Measurements from ENCODE around the gene TNN. TPM values are rescaled to one million over a fixed set of nuclear protein-coding genes. Genes with fewer than 3 reads are reported as not detected.

TNN gene
- total and polyA plus RNA-seq, 7 experiments from 2014 or later, result not detected

DNA sequence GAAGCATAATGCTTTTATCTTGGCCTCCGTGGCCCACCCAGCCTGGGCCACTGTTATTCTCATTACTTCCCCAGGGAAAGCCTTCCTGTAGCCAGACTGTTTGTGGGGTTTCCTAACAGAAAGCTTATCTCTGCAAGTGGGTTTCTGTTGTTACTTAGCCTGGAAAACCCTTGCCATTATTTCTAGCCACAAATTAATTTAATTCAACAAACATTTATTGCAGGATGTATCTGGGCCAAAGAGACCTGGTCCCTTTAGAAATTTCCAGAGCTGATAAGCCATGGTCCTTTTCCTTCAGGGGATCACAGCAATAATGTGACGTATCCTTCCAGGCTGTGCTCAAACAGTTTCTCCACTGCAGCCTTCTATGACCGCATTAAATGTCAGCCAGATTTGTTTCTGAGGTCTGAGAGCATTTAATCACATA, 20.9 kb downstream of the TNN start:
- Mint-ChIP-seq H3K27me3 (peaks cover 0 to 14% (median 0%) of the 10 kb centered on the region in 5 donors), H3K4me3 (no peak overlapping the region), H3K27ac (no peak overlapping the region), H3K9me3 (no peaks in the 10 kb centered on the region), H3K36me3 (no peaks in the 10 kb centered on the region), H3K4me1 (no peaks in the 10 kb centered on the region)
- intact Hi-C loops (cut with micrococcal nuclease), result no loop called here
- H3K36me3 ChIP-seq (ENCODE audit: control insufficient read depth in 2 of 3, insufficient read depth in 3 of 3, low read length in 3 of 3), result no peaks in the 10 kb centered on the region
- H3K27ac ChIP-seq (ENCODE audit: low read depth, low read length), result no peak overlapping the region
- no peaks in the 10 kb centered on the region for H3K27me3 ChIP-seq (ENCODE audit: control insufficient read depth in 2 of 2, insufficient read depth in 2 of 2, low read length in 2 of 2)
- ChIA-PET POLR2A (no interaction called here), CTCF (no interaction called here)
- ATAC-seq (no peak), DNase-seq (no peak)
- no peaks in the 10 kb centered on the region for H3K9me3 ChIP-seq (ENCODE audit: control insufficient read depth in 2 of 3, low read length in 3 of 3)
- H3K4me1 ChIP-seq (ENCODE audit: control insufficient read depth in 2 of 2, insufficient read depth in 2 of 2, low read length in 2 of 2), result no peaks in the 10 kb centered on the region
- H3K4me3 ChIP-seq (ENCODE audit: low read length), result no peak overlapping the region

DNA sequence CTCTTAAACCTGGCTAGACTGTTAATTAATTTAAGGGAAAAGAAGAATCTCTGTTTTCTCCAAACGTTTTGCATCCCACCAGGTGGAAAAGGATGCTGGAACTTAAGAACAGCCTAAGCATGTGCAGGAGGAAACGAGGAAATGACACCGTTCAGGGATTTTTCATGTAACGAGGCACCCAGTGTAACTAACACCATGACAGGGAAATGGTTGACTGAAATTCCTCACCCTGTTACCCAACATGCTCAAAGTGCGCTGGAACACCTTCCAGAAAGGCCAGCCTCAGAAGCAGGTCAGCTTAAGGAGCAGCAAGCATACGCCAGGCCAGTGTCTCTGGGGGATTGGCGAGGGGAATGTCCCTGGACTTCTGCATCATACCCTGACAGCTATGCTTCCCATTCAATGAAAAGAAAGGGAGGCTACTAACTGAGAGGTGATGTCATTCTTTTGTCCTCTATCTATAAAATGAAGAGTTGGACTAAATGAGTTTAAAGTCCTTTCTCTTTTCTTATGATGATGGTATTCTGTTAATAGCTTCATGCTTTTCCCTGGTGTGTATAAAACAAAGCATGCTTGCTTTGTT, 21.6 kb downstream of the TNN start:
- H3K9me3 ChIP-seq (ENCODE audit: control insufficient read depth in 2 of 3, low read length in 3 of 3), result no peaks in the 10 kb centered on the region
- ATAC-seq (no peak), DNase-seq (no peak)
- Mint-ChIP-seq H3K36me3 (no peaks in the 10 kb centered on the region), H3K27me3 (peaks cover 0 to 12% (median 0%) of the 10 kb centered on the region in 5 donors), H3K27ac (no peak overlapping the region), H3K4me1 (no peaks in the 10 kb centered on the region), H3K9me3 (no peaks in the 10 kb centered on the region), H3K4me3 (no peak overlapping the region)
- no peaks in the 10 kb centered on the region for H3K36me3 ChIP-seq (ENCODE audit: control insufficient read depth in 2 of 3, insufficient read depth in 3 of 3, low read length in 3 of 3)
- POLR2A ChIA-PET, result no interaction called here
- H3K4me1 ChIP-seq (ENCODE audit: control insufficient read depth in 2 of 2, insufficient read depth in 2 of 2, low read length in 2 of 2), result no peaks in the 10 kb centered on the region
- H3K4me3 ChIP-seq (ENCODE audit: low read length), result no peak overlapping the region
- no peaks in the 10 kb centered on the region for H3K27me3 ChIP-seq (ENCODE audit: control insufficient read depth in 2 of 2, insufficient read depth in 2 of 2, low read length in 2 of 2)
- intact Hi-C loops (cut with micrococcal nuclease), result no loop called here
- CTCF ChIA-PET, result no interaction called here
- no peak overlapping the region for H3K27ac ChIP-seq (ENCODE audit: low read depth, low read length)

DNA sequence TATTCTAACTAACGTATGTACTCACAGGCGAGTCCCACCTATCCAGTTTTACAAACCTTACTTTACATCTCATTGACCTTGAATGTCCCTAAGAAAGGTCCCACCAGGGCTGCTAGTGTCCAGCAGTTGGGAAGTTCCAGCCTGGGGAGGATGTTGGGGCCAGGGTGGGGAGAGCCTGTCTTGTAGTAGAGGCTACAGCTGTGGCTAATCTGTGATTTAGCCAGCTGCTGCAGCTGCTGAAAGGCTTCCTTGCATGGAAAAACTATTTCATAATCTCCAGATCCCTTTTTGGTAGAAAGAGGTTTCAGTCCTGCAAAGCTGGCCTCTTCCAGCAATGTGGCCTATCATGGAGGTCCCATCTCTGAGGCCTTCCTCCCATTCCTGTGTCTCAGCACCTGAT, 23.1 kb downstream of the TNN start:
- CTCF ChIA-PET, result no interaction called here
- H3K27me3 Mint-ChIP-seq, result peaks cover 0 to 13% (median 0%) of the 10 kb centered on the region in 5 donors

DNA sequence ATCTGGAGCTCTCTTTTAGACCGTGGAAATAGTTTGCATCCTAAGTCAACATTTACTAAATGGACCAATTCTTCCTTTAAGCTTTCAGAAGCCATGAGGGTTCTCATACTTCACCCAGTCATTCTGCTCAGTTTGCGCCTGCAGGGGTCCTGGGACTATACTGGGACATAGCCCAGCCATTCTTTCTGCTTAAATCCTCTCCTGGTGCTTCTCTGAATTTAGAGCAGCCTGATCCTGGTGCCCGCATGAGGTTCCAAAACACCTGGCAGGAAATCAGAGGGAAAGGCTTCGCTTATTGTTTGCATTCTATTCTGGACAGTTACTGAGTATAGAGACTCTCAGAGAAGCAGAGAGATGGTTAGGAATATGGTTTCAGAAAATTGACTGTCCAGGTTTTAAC, 27.0 kb downstream of the TNN start:
- peaks cover 0 to 2% (median 0%) of the 10 kb centered on the region in 7 donors for H3K4me1 Mint-ChIP-seq
- CTCF ChIA-PET, result no interaction called here
- no peaks in the 10 kb centered on the region for H3K27me3 ChIP-seq (ENCODE audit: control insufficient read depth in 2 of 2, insufficient read depth in 2 of 2, low read length in 2 of 2)

More for the DNA sequence above, 23.1 kb downstream of the TNN start:
- no peak overlapping the region for H3K4me3 ChIP-seq (ENCODE audit: low read length)
- ATAC-seq (no peak), DNase-seq (no peak)
- H3K9me3 ChIP-seq (ENCODE audit: control insufficient read depth in 2 of 3, low read length in 3 of 3), result no peaks in the 10 kb centered on the region
- no peaks in the 10 kb centered on the region for H3K4me1 ChIP-seq (ENCODE audit: control insufficient read depth in 2 of 2, insufficient read depth in 2 of 2, low read length in 2 of 2)
- no peaks in the 10 kb centered on the region for H3K27me3 ChIP-seq (ENCODE audit: control insufficient read depth in 2 of 2, insufficient read depth in 2 of 2, low read length in 2 of 2)
- no peak overlapping the region for H3K27ac Mint-ChIP-seq
- H3K9me3 Mint-ChIP-seq, result no peaks in the 10 kb centered on the region
- H3K36me3 ChIP-seq (ENCODE audit: control insufficient read depth in 2 of 3, insufficient read depth in 3 of 3, low read length in 3 of 3), result no peaks in the 10 kb centered on the region
- no peaks in the 10 kb centered on the region for H3K4me1 Mint-ChIP-seq
- no peak overlapping the region for H3K4me3 Mint-ChIP-seq
- POLR2A ChIA-PET, result no interaction called here
- intact Hi-C loops (cut with micrococcal nuclease), result no loop called here
- no peaks in the 10 kb centered on the region for H3K36me3 Mint-ChIP-seq
- no peak overlapping the region for H3K27ac ChIP-seq (ENCODE audit: low read depth, low read length)

DNA sequence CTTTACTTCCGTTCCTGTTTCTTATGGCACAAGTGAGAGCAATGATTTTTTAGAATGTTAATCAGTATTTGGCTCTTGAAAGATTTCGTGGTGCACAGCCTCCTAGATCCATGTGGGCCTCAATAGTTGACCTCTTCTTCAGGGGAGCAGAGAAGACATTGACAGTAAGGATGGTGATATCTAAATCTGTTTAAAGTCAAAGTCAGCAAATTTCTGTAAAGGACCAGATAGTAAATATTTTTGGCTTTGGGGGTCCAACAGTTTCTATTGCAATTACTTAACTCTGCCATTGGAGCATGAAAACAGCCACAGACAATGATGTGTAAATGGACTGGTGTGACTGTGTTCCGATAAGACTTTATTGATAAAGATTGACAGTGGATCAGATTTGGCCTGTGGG, 27.4 kb downstream of the TNN start:
- Histone ChIP-seq H3K27ac (ENCODE audit: low read depth, low read length) (no peak overlapping the region), H3K36me3 (ENCODE audit: control insufficient read depth in 2 of 3, insufficient read depth in 3 of 3, low read length in 3 of 3) (no peaks in the 10 kb centered on the region), H3K4me3 (ENCODE audit: low read length) (no peak overlapping the region), H3K27me3 (ENCODE audit: control insufficient read depth in 2 of 2, insufficient read depth in 2 of 2, low read length in 2 of 2) (no peaks in the 10 kb centered on the region), H3K9me3 (ENCODE audit: control insufficient read depth in 2 of 3, low read length in 3 of 3) (no peaks in the 10 kb centered on the region), H3K4me1 (ENCODE audit: control insufficient read depth in 2 of 2, insufficient read depth in 2 of 2, low read length in 2 of 2) (no peaks in the 10 kb centered on the region)
- H3K4me1 Mint-ChIP-seq, result peaks cover 0 to 2% (median 0%) of the 10 kb centered on the region in 7 donors
- H3K9me3 Mint-ChIP-seq, result no peaks in the 10 kb centered on the region
- no peak overlapping the region for H3K4me3 Mint-ChIP-seq
- peaks cover 0 to 7% (median 0%) of the 10 kb centered on the region in 5 donors for H3K27me3 Mint-ChIP-seq
- intact Hi-C loops (cut with micrococcal nuclease), result no loop called here
- no peak overlapping the region for H3K27ac Mint-ChIP-seq
- CTCF ChIA-PET, result no interaction called here
- POLR2A ChIA-PET, result no interaction called here
- no peaks in the 10 kb centered on the region for H3K36me3 Mint-ChIP-seq
- no peak for DNase-seq
- no peak for ATAC-seq

More for the DNA sequence above, 27.0 kb downstream of the TNN start:
- Histone ChIP-seq H3K36me3 (ENCODE audit: control insufficient read depth in 2 of 3, insufficient read depth in 3 of 3, low read length in 3 of 3) (no peaks in the 10 kb centered on the region), H3K9me3 (ENCODE audit: control insufficient read depth in 2 of 3, low read length in 3 of 3) (no peaks in the 10 kb centered on the region), H3K27ac (ENCODE audit: low read depth, low read length) (no peak overlapping the region), H3K4me3 (ENCODE audit: low read length) (no peak overlapping the region), H3K4me1 (ENCODE audit: control insufficient read depth in 2 of 2, insufficient read depth in 2 of 2, low read length in 2 of 2) (no peaks in the 10 kb centered on the region)
- no peak for DNase-seq
- Mint-ChIP-seq H3K9me3 (no peaks in the 10 kb centered on the region), H3K4me3 (no peak overlapping the region), H3K27ac (no peak overlapping the region), H3K27me3 (peaks cover 0 to 7% (median 0%) of the 10 kb centered on the region in 5 donors), H3K36me3 (no peaks in the 10 kb centered on the region)
- POLR2A ChIA-PET, result no interaction called here
- no peak for ATAC-seq
- intact Hi-C loops (cut with micrococcal nuclease), result no loop called here

DNA sequence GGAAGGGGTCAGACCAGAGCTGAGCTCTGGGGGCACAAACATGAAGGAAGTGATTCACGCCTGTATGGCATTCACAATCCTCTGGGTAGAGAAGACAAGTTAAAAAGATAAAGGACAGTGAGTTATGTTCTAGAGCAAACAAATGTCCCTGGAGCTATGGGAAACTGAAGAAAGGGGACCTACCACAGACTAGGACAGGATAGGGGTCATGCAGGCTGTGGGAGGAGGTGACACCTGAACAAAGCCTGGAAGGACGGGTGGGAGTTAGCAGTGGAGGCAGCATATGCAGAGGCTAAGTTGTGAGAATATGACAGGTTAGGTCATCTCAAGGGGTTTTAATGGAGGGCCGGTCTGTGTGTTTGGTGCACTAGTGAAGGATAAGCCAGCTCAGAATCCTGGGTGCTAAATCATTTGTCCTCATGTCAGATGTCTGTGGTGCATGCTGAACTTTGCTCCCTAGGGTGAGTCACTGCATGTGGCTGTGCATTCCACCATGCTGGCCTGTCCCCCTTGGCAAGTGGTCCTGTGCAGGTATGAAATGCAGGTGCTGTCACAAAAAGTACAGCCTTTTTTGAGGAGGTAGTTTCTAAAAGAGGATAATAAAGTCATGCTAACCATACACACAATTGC, 28.5 kb downstream of the TNN start:
- Mint-ChIP-seq H3K27me3 (peaks cover 0 to 7% (median 0%) of the 10 kb centered on the region in 5 donors), H3K4me1 (peaks cover 0 to 2% (median 0%) of the 10 kb centered on the region in 7 donors), H3K27ac (no peak overlapping the region), H3K4me3 (no peak overlapping the region), H3K36me3 (no peaks in the 10 kb centered on the region), H3K9me3 (no peaks in the 10 kb centered on the region)
- ChIA-PET POLR2A (no interaction called here), CTCF (no interaction called here)
- no peak for ATAC-seq
- no peak overlapping the region for H3K27ac ChIP-seq (ENCODE audit: low read depth, low read length)
- no peaks in the 10 kb centered on the region for H3K36me3 ChIP-seq (ENCODE audit: control insufficient read depth in 2 of 3, insufficient read depth in 3 of 3, low read length in 3 of 3)
- intact Hi-C loops (cut with micrococcal nuclease), result no loop called here
- no peaks in the 10 kb centered on the region for H3K27me3 ChIP-seq (ENCODE audit: control insufficient read depth in 2 of 2, insufficient read depth in 2 of 2, low read length in 2 of 2)
- no peak overlapping the region for H3K4me3 ChIP-seq (ENCODE audit: low read length)
- DNase-seq, result no peak
- no peaks in the 10 kb centered on the region for H3K9me3 ChIP-seq (ENCODE audit: control insufficient read depth in 2 of 3, low read length in 3 of 3)
- H3K4me1 ChIP-seq (ENCODE audit: control insufficient read depth in 2 of 2, insufficient read depth in 2 of 2, low read length in 2 of 2), result no peaks in the 10 kb centered on the region

DNA sequence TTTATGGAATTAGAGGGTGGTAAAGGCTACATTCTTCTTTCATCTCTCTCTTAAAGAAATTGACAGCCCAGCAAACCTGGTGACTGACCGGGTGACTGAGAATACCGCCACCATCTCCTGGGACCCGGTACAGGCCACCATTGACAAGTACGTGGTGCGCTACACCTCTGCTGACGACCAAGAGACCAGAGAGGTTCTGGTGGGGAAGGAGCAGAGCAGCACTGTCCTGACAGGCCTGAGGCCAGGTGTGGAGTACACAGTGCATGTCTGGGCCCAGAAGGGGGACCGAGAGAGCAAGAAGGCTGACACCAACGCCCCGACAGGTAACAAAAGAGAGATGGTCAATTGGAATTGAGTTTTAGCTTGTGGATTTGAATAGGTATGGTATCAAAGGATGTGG, 29.7 kb downstream of the TNN start:
- CTCF ChIA-PET, result no interaction called here
- no peaks in the 10 kb centered on the region for H3K36me3 Mint-ChIP-seq
- no peaks in the 10 kb centered on the region for H3K4me1 ChIP-seq (ENCODE audit: control insufficient read depth in 2 of 2, insufficient read depth in 2 of 2, low read length in 2 of 2)
- POLR2A ChIA-PET, result no interaction called here
- no peak overlapping the region for H3K27ac ChIP-seq (ENCODE audit: low read depth, low read length)
- H3K27me3 Mint-ChIP-seq, result peaks cover 0 to 7% (median 0%) of the 10 kb centered on the region in 5 donors
- no peak for ATAC-seq
- intact Hi-C loops (cut with micrococcal nuclease), result no loop called here
- no peaks in the 10 kb centered on the region for H3K36me3 ChIP-seq (ENCODE audit: control insufficient read depth in 2 of 3, insufficient read depth in 3 of 3, low read length in 3 of 3)
- no peak for DNase-seq
- no peak overlapping the region for H3K4me3 ChIP-seq (ENCODE audit: low read length)
- no peaks in the 10 kb centered on the region for H3K9me3 Mint-ChIP-seq
- no peaks in the 10 kb centered on the region for H3K27me3 ChIP-seq (ENCODE audit: control insufficient read depth in 2 of 2, insufficient read depth in 2 of 2, low read length in 2 of 2)
- no peak overlapping the region for H3K27ac Mint-ChIP-seq
- H3K9me3 ChIP-seq (ENCODE audit: control insufficient read depth in 2 of 3, low read length in 3 of 3), result no peaks in the 10 kb centered on the region
- H3K4me3 Mint-ChIP-seq, result no peak overlapping the region
- H3K4me1 Mint-ChIP-seq, result peaks cover 0 to 2% (median 0%) of the 10 kb centered on the region in 7 donors
